ENCODE measurements around the gene CDH13.

DNA sequence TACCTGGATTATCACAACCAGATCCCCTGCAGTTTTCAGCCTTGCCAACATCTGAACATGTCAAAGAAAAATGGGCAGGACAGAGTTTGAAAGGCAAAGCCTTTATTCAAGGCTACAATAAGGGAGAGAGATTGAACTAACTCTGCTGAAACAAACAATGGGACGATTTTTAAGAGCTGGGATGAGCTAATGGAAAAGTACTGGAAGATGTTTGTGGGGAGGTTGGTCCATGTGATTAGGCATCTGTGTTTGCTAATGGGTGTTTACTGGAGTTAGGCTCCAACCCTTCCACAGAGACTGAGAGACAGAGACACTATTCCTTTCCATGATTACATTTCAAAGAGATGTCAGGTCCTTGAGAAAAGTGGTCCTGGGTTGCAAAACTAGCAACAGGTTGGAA lies 1146.0 kb downstream of the CDH13 start:
- TF ChIP-seq GLIS3 (CRISPR knock-in tag; IDR thresholded peaks at IDR 0.05) (no peak), ESRRG (CRISPR knock-in tag; IDR thresholded peaks at IDR 0.05) (no peak), ARNTL (CRISPR knock-in tag; IDR thresholded peaks at IDR 0.05; ENCODE audit: borderline replicate concordance, low read depth) (no peak), TCF4 (CRISPR knock-in tag; IDR thresholded peaks at IDR 0.05; ENCODE audit: borderline replicate concordance) (no peak), ZNF70 (CRISPR knock-in tag; IDR thresholded peaks at IDR 0.05) (no peak), RARB (CRISPR knock-in tag; IDR thresholded peaks at IDR 0.05) (no peak)
- TF ChIP-seq, protein P1, sequence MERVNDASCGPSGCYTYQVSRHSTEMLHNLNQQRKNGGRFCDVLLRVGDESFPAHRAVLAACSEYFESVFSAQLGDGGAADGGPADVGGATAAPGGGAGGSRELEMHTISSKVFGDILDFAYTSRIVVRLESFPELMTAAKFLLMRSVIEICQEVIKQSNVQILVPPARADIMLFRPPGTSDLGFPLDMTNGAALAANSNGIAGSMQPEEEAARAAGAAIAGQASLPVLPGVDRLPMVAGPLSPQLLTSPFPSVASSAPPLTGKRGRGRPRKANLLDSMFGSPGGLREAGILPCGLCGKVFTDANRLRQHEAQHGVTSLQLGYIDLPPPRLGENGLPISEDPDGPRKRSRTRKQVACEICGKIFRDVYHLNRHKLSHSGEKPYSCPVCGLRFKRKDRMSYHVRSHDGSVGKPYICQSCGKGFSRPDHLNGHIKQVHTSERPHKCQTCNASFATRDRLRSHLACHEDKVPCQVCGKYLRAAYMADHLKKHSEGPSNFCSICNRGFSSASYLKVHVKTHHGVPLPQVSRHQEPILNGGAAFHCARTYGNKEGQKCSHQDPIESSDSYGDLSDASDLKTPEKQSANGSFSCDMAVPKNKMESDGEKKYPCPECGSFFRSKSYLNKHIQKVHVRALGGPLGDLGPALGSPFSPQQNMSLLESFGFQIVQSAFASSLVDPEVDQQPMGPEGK (CRISPR knock-in tag; IDR thresholded peaks at IDR 0.05; ENCODE audit: borderline replicate concordance), result no peak
- TF ChIP-seq, protein P2, sequence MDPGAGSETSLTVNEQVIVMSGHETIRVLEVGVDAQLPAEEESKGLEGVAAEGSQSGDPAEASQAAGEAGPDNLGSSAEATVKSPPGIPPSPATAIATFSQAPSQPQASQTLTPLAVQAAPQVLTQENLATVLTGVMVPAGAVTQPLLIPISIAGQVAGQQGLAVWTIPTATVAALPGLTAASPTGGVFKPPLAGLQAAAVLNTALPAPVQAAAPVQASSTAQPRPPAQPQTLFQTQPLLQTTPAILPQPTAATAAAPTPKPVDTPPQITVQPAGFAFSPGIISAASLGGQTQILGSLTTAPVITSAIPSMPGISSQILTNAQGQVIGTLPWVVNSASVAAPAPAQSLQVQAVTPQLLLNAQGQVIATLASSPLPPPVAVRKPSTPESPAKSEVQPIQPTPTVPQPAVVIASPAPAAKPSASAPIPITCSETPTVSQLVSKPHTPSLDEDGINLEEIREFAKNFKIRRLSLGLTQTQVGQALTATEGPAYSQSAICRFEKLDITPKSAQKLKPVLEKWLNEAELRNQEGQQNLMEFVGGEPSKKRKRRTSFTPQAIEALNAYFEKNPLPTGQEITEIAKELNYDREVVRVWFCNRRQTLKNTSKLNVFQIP (CRISPR knock-in tag; IDR thresholded peaks at IDR 0.05; ENCODE audit: borderline replicate concordance, low read depth), result no peak
- TF ChIP-seq, protein P3, sequence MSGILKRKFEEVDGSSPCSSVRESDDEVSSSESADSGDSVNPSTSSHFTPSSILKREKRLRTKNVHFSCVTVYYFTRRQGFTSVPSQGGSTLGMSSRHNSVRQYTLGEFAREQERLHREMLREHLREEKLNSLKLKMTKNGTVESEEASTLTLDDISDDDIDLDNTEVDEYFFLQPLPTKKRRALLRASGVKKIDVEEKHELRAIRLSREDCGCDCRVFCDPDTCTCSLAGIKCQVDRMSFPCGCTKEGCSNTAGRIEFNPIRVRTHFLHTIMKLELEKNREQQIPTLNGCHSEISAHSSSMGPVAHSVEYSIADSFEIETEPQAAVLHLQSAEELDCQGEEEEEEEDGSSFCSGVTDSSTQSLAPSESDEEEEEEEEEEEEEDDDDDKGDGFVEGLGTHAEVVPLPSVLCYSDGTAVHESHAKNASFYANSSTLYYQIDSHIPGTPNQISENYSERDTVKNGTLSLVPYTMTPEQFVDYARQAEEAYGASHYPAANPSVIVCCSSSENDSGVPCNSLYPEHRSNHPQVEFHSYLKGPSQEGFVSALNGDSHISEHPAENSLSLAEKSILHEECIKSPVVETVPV (CRISPR knock-in tag; IDR thresholded peaks at IDR 0.05), result no peak

All from SK-N-SH treated with all-trans-retinoic acid at 6 μM for 48 hours (cell line).